NCI-H226 (cell line): ENCODE data around the gene ST6GALNAC3.
"Not testable (repeated sequence)": the region's sequence is repeated elsewhere in the genome, so short reads cannot be mapped to it uniquely, and the experiment has no call there.

Source experiments
- DNase-seq: peaks from one replicate; pipeline ENCODE4 v3.0.0-alpha.2; 2015

Gene ST6GALNAC3

GRCh38 chr1:76075188-76075489, 593 bp downstream of the ST6GALNAC3 start:
- no peak for DNase-seq

- DNase-seq = no peak
These were observed 1.3 kb downstream of the ST6GALNAC3 start for GRCh38 chr1:76075877-76076276.

- no peak for DNase-seq
These were observed 5.1 kb downstream of the ST6GALNAC3 start for GRCh38 chr1:76079475-76080227.

- no peak for DNase-seq
These were observed 6.1 kb downstream of the ST6GALNAC3 start for GRCh38 chr1:76080552-76081079.

GRCh38 chr1:76082062-76082461, 7.5 kb downstream of the ST6GALNAC3 start:
- DNase-seq = no peak

- DNase-seq = no peak
These were observed 8.6 kb downstream of the ST6GALNAC3 start for GRCh38 chr1:76083189-76083588.

GRCh38 chr1:76084029-76084627, 9.6 kb downstream of the ST6GALNAC3 start:
- DNase-seq = no peak

- DNase-seq = no peak
These were observed 10.1 kb downstream of the ST6GALNAC3 start for GRCh38 chr1:76084685-76085084.

- DNase-seq = no peak
These were observed 11.6 kb downstream of the ST6GALNAC3 start for GRCh38 chr1:76086109-76086508.

- DNase-seq = peak; percentile 55
These were observed 12.1 kb downstream of the ST6GALNAC3 start for GRCh38 chr1:76086597-76086996.

GRCh38 chr1:76090283-76091203, 16.0 kb downstream of the ST6GALNAC3 start:
- peak; percentile 68 for DNase-seq

GRCh38 chr1:76092812-76093211, 18.3 kb downstream of the ST6GALNAC3 start:
- no peak for DNase-seq

- DNase-seq = no peak
These were observed 19.2 kb downstream of the ST6GALNAC3 start for GRCh38 chr1:76093522-76094312.

GRCh38 chr1:76095802-76096201, 21.3 kb downstream of the ST6GALNAC3 start:
- no peak for DNase-seq

GRCh38 chr1:76097064-76097463, 22.5 kb downstream of the ST6GALNAC3 start:
- DNase-seq = not testable (repeated sequence)

GRCh38 chr1:76098845-76099244, 24.3 kb downstream of the ST6GALNAC3 start:
- no peak for DNase-seq

- no peak for DNase-seq
These were observed 27.0 kb downstream of the ST6GALNAC3 start for GRCh38 chr1:76101548-76101947.

- no peak for DNase-seq
These were observed 27.5 kb downstream of the ST6GALNAC3 start for GRCh38 chr1:76102046-76102445.

GRCh38 chr1:76103034-76103433, 28.5 kb downstream of the ST6GALNAC3 start:
- DNase-seq = no peak

- peak; percentile 53 for DNase-seq
These were observed 30.8 kb downstream of the ST6GALNAC3 start for GRCh38 chr1:76105372-76105771.

GRCh38 chr1:76106251-76106650, 31.7 kb downstream of the ST6GALNAC3 start:
- no peak for DNase-seq

GRCh38 chr1:76106719-76107235, 32.2 kb downstream of the ST6GALNAC3 start:
- DNase-seq = no peak
